H1 (cell line): Measurements from ENCODE around the gene RGS9.

Source experiments
- CEBPB ChIP-seq: IDR thresholded peaks from 2 replicates; pipeline ENCODE4 v1.6.1; 2012; ENCODE audit warnings: low read depth, low read length
- JUN ChIP-seq: IDR thresholded peaks from 2 replicates; pipeline ENCODE4 v1.6.1; 2011; ENCODE audit warnings: low read depth, mild to moderate bottlenecking, improper control_type of control experiment, low read length

DNA sequence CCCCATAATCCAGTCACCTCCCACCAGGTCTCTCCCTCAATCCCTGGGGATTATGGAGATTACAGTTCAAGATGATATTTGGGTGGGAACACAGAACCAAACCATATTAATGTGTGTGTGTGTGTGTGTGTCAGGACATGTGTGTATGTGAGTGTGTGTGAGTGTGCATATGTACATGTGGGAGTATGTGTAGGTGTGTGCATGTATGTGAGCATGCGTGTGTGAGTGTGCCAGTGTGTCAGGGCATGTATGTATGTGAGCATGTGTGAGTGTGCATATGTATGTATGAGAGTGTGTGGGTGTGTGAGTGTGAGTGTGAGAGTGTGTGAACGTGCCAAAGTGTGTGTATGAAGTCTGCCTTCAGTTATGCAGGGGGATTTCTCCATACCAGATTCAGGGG, 37.8 kb downstream of the RGS9 start:
- TF ChIP-seq CEBPB = no peak
- TF ChIP-seq JUN = no peak
